ENCODE results near the gene PRR9.
A peak's percentile ranks its signal among the peaks of the same experiment; 100 is the strongest.
"Not testable (repeated sequence)": the region's sequence is repeated elsewhere in the genome, so short reads cannot be mapped to it uniquely, and the experiment has no call there.

Gene PRR9

GRCh38 chr1:153217212-153217611, at the start of gene PRR9:
Gene PRR9 (plus strand): TSS chr1:153217584. CDS start chr1:153218145, 561 bp downstream.
- H3K4me3 ChIP-seq (ENCODE audit: low read depth, low read length), result no peak within 1 kb of the TSS
- DNase-seq (ENCODE audit: low read depth), result no peak
- TF ChIP-seq, protein P1, sequence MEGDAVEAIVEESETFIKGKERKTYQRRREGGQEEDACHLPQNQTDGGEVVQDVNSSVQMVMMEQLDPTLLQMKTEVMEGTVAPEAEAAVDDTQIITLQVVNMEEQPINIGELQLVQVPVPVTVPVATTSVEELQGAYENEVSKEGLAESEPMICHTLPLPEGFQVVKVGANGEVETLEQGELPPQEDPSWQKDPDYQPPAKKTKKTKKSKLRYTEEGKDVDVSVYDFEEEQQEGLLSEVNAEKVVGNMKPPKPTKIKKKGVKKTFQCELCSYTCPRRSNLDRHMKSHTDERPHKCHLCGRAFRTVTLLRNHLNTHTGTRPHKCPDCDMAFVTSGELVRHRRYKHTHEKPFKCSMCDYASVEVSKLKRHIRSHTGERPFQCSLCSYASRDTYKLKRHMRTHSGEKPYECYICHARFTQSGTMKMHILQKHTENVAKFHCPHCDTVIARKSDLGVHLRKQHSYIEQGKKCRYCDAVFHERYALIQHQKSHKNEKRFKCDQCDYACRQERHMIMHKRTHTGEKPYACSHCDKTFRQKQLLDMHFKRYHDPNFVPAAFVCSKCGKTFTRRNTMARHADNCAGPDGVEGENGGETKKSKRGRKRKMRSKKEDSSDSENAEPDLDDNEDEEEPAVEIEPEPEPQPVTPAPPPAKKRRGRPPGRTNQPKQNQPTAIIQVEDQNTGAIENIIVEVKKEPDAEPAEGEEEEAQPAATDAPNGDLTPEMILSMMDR (IDR thresholded peaks at IDR 0.05; ENCODE audit: low read depth, low read length, missing control alignments), result no peak

DNA sequence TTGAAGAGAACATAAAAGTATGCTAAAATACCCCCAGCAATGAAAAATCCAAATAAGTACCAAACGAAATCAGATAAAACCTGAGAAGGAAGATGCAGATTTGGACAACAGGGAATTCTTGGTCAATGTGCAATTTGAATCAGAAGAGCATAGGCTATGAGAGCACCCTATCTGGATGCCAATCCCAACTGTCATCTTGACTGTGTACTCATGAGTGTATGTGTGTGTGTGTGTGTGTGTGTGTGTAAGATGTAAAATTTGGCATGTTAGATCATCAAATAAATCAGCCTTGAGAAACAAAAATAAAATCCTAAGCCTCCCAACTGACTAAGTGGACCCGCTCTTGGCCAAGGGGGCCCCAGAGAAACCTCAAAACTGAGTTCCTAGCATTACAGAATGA, 48.7 kb upstream of the PRR9 start:
- H3K4me3 ChIP-seq (ENCODE audit: low read depth, low read length), result no peak overlapping the region
- TF ChIP-seq, protein P1 (IDR thresholded peaks at IDR 0.05; ENCODE audit: low read depth, low read length, missing control alignments), result no peak
- no peak for DNase-seq (ENCODE audit: low read depth)

DNA sequence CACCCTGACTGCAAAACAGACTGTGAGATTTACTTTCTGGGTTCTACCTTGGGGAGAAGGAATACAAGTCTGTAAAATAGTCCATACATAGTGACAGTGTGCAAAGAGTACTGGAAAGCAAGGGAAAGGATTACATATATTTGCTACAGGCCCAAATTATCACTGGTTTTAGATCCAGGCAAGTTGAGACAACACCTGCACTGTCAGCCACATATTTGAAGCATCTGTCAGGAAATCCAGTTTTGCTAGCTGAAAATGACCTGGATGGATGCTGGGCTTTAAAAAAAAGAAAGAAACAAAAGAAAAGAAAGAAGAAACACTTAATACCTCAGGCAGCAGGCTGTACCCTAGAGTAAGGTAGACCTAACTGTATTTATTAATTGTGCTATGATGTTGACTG, 42.8 kb upstream of the PRR9 start:
- TF ChIP-seq, protein P1 (IDR thresholded peaks at IDR 0.05; ENCODE audit: low read depth, low read length, missing control alignments), result no peak
- no peak overlapping the region for H3K4me3 ChIP-seq (ENCODE audit: low read depth, low read length)
- DNase-seq (ENCODE audit: low read depth), result no peak

DNA sequence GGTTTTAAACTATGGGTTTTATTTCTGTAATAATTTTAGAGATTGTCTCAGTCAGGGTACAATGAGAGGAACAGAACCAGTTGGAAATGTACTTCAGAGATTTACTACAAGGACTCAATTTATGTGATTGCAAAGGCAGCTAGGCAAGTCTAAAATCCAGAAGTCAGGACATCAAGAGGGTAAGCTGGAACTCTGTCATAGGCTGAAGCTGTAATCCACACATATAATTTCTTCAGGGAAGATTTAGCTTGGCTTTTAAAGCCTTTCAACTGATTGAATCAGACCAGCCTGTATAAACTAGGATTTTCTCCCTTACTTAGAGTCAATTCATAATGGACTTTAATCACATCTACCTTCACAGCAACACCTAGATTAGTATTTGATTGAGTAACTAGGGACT, 38.5 kb upstream of the PRR9 start:
- TF ChIP-seq, protein P1 (IDR thresholded peaks at IDR 0.05; ENCODE audit: low read depth, low read length, missing control alignments), result no peak
- DNase-seq (ENCODE audit: low read depth), result no peak
- no peak overlapping the region for H3K4me3 ChIP-seq (ENCODE audit: low read depth, low read length)

- TF ChIP-seq, protein P1 (IDR thresholded peaks at IDR 0.05; ENCODE audit: low read depth, low read length, missing control alignments), result no peak
- H3K4me3 ChIP-seq (ENCODE audit: low read depth, low read length), result no peak overlapping the region
- DNase-seq (ENCODE audit: low read depth), result no peak
Observed at GRCh38 chr1:153180556-153180955, 36.8 kb upstream of the PRR9 start.

GRCh38 chr1:153188301-153188700, 29.1 kb upstream of the PRR9 start:
- not testable (repeated sequence) for H3K4me3 ChIP-seq (ENCODE audit: low read depth, low read length); DNase-seq (ENCODE audit: low read depth)

DNA sequence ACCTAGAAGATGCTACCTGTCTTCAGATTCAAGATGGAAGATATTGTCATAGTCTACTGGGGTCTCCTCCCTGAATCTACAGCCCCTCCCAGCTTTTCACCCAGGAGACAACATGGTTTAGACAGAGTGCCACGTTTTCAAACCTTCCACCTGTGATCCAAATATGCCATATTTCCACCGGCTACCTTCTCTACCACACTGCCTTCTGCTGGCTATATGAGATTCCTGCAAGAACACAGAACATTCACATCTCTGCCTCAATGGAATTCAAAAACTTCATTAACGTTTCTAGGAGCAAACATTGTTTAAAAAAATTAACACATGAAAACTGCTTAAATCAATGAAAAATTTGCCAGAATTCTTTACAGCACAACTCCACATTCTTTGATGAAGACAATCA, 27.0 kb upstream of the PRR9 start:
- H3K4me3 ChIP-seq (ENCODE audit: low read depth, low read length), result no peak overlapping the region
- TF ChIP-seq, protein P1 (IDR thresholded peaks at IDR 0.05; ENCODE audit: low read depth, low read length, missing control alignments), result peak; percentile 46
- no peak for DNase-seq (ENCODE audit: low read depth)

DNA sequence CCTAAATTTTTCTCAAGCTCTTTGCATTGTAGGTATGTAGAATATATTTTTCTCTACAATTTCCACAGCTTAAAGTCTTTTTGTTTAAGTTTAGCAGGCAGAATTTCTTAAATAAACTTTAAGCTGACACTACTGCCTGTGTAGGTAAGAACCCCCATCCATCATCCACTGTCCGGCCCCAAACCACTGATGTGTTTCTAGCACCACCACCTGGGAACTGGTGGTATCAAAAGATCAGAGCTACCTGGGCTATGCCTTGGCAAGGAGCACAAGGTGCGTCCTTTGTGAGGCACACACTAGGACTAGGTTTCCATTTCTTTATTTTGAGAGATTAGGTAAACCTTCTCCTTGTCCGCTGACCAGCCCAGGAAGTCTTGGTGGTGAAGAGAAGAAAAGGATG, 24.7 kb upstream of the PRR9 start:
- TF ChIP-seq, protein P1 (IDR thresholded peaks at IDR 0.05; ENCODE audit: low read depth, low read length, missing control alignments), result peak; percentile 49
- no peak overlapping the region for H3K4me3 ChIP-seq (ENCODE audit: low read depth, low read length)
- DNase-seq (ENCODE audit: low read depth), result no peak
